K562 (cell line): ENCODE results near the gene ITGB2. TPM values are rescaled to one million over a fixed set of nuclear protein-coding genes. Genes with fewer than 3 reads are reported as not detected.
A peak's percentile ranks its signal among the peaks of the same experiment; 100 is the strongest.

Experiments
- ATAC-seq: fragments of 200-7000 bp; cut with Tn5 transposase; 3 replicates; pipeline ENCODE4 v1.9.1; 2020; ENCODE audit warnings: moderate library complexity
- BruUV-seq: library from RNA; stranded (reverse); fragments of 400-500 nt; replicated peaks from 2 replicates; lab custom pipeline; 2021; lab: Mats Ljungman, UMichigan
- CTCF ChIA-PET: fragments of 300-600 bp; formaldehyde crosslinking; extraction: SDS; loops from one replicate; lab custom pipeline; 2021; ENCODE audit warnings: low intra/inter-chr PET ratio; lab: Yijun Ruan, JAX
- POLR2A ChIA-PET: fragments of 300-600, 350-650 bp; sonication (Branson Sonifier 250); formaldehyde crosslinking; extraction: SDS; loops from one replicate; lab custom pipeline; 2021; ENCODE audit warnings: antibody characterized with exemption, inconsistent platforms; lab: Yijun Ruan, JAX
- DNase-seq, 4 experiments: peaks; one replicate each; pipeline versions ENCODE4 v3.0.0 to v3.0.0-alpha.2; 2011 to 2018; ENCODE audit warnings: low spot score in 3 of 4, mixed read lengths in 3 of 4; ENCODE audit errors: extremely low read depth in 1 of 4
- FAIRE-seq: peaks from 2 replicates; lab custom pipeline; 2011; peaks lifted over from hg19 to GRCh38; lab: Jason Lieb, UNC
- H2AFZ ChIP-seq: 2 replicates; pipeline ENCODE4 v1.6.0; 2011; ENCODE audit warnings: low read depth, low read length, control low read depth, inconsistent platforms
- H3K27ac ChIP-seq: fragments of 200-600 bp; 3 replicates; pipeline ENCODE4 v1.8.0; 2011; ENCODE audit warnings: low read depth, mild to moderate bottlenecking, control low read depth, inconsistent platforms, low read length, moderate library complexity, mixed read lengths; ENCODE audit errors: extremely low read depth
- H3K27me3 ChIP-seq, 2 experiments: fragments of 300-600 bp in 1 of 2; 2 replicates in 1 of 2; 3 replicates in 1 of 2; pipeline versions ENCODE4 v1.6.0 to v1.8.0; 2011; ENCODE audit warnings: inconsistent platforms in 2 of 2, low read length in 2 of 2, mild to moderate bottlenecking in 1 of 2, mixed read lengths in 1 of 2, moderate library complexity in 1 of 2; ENCODE audit not compliant: control insufficient read depth in 2 of 2, insufficient read depth in 2 of 2
- H3K36me3 ChIP-seq: fragments of 300-600 bp; 3 replicates; pipeline ENCODE4 v1.8.0; 2011; ENCODE audit warnings: mild to moderate bottlenecking, low read length, inconsistent platforms; ENCODE audit not compliant: control insufficient read depth, insufficient read depth
- H3K4me1 ChIP-seq, 2 experiments: fragments of 200-600 bp in 1 of 2; replicated peaks in 1 of 2; 2 replicates in 1 of 2; 3 replicates in 1 of 2; pipeline versions ENCODE4 v1.5.1 to v1.8.0; 2011; ENCODE audit warnings: inconsistent platforms in 2 of 2, low read length in 2 of 2, mild to moderate bottlenecking in 1 of 2, mixed read lengths in 1 of 2, moderate library complexity in 1 of 2; ENCODE audit not compliant: control insufficient read depth in 2 of 2, insufficient read depth in 2 of 2
- H3K4me2 ChIP-seq: 2 replicates; pipeline ENCODE4 v1.6.1; 2011; ENCODE audit warnings: low read length, control low read depth, inconsistent platforms, mixed read lengths; ENCODE audit not compliant: insufficient read depth
- H3K4me3 ChIP-seq: fragments of 200-600 bp; sonication (generic), shearing (Covaris generic); 2 replicates; pipeline ENCODE4 v1.5.1; 2016; ENCODE audit warnings: control low read depth, inconsistent platforms
- H3K79me2 ChIP-seq: fragments of 200-600 bp; 3 replicates; pipeline ENCODE4 v1.8.0; 2011; ENCODE audit warnings: low read length, inconsistent platforms; ENCODE audit not compliant: control insufficient read depth, insufficient read depth
- H3K9ac ChIP-seq, 2 experiments: 2 replicates each; pipeline versions ENCODE4 v1.6.0 to v1.6.1; 2011; ENCODE audit warnings: low read depth in 2 of 2, low read length in 2 of 2, control low read depth in 1 of 2, inconsistent platforms in 1 of 2, mild to moderate bottlenecking in 1 of 2, mixed read lengths in 1 of 2; ENCODE audit not compliant: insufficient read depth in 1 of 2
- H3K9me1 ChIP-seq: one replicate; pipeline ENCODE4 v1.6.0; 2011; ENCODE audit warnings: inconsistent platforms, mild to moderate bottlenecking, low read length, moderate library complexity; ENCODE audit not compliant: control insufficient read depth, insufficient read depth
- H3K9me3 ChIP-seq: replicated peaks from 2 replicates; pipeline ENCODE4 v1.5.1; 2011; ENCODE audit warnings: low read depth, low read length, inconsistent platforms; ENCODE audit not compliant: control insufficient read depth, insufficient read depth
- H4K20me1 ChIP-seq: replicated peaks from 2 replicates; pipeline ENCODE4 v1.6.1; 2011; ENCODE audit warnings: low read length, inconsistent platforms, mixed read lengths; ENCODE audit not compliant: control insufficient read depth, insufficient read depth
- BACH1 ChIP-seq: fragments of 200-800 bp; sonication (Bioruptor generic); IDR thresholded peaks from 2 replicates; pipeline ENCODE4 v1.6.1; 2016; ENCODE audit warnings: missing genetic modification characterization, missing compliant biosample characterization
- CBFA2T3 ChIP-seq: fragments of 450-650 bp; IDR thresholded peaks from 2 replicates; pipeline ENCODE4 v1.6.1; 2017
- EGR1 ChIP-seq: fragments of 450-650 bp; conservative IDR thresholded peaks from 2 replicates; pipeline ENCODE4 v1.6.1; 2017; ENCODE audit warnings: mild to moderate bottlenecking
- EZH2 ChIP-seq: IDR thresholded peaks from 2 replicates; pipeline ENCODE4 v1.6.1; 2012; ENCODE audit warnings: low read depth, mild to moderate bottlenecking, inconsistent platforms, low read length, borderline replicate concordance
- HDAC2 ChIP-seq: fragments of 450-650 bp; IDR thresholded peaks from 2 replicates; pipeline ENCODE4 v1.6.1; 2016; ENCODE audit warnings: mild to moderate bottlenecking
- HEY1 ChIP-seq: fragments of 250-450 bp; sonication (Bioruptor Pico); IDR thresholded peaks from 2 replicates; pipeline ENCODE4 v1.5.0; 2020; ENCODE audit warnings: mild to moderate bottlenecking, moderate library complexity, borderline replicate concordance
- KDM5B ChIP-seq: fragments of 200-600 bp; sonication (generic); IDR thresholded peaks from 2 replicates; pipeline ENCODE4 v1.6.1; 2012; ENCODE audit warnings: low read depth, mild to moderate bottlenecking, moderate library complexity, low read length, control low read depth, inconsistent platforms; ENCODE audit not compliant: insufficient replicate concordance
- MAFG ChIP-seq: fragments of 450-650 bp; conservative IDR thresholded peaks from 2 replicates; pipeline ENCODE4 v1.6.1; 2016; ENCODE audit warnings: missing genetic modification characterization, missing compliant biosample characterization
- MBD1 ChIP-seq: fragments of 250-450 bp; sonication (Bioruptor Pico); IDR thresholded peaks from 2 replicates; pipeline ENCODE4 v1.8.0; 2022; ENCODE audit warnings: inconsistent platforms
- NFIC ChIP-seq: fragments of 450-650 bp; IDR thresholded peaks from 2 replicates; pipeline ENCODE4 v1.6.1; 2017; ENCODE audit warnings: mild to moderate bottlenecking, inconsistent platforms
- RBM25 ChIP-seq: fragments of 200-400 bp; formaldehyde crosslinking; IDR thresholded peaks from 2 replicates; pipeline ENCODE4 v1.6.1; 2018; ENCODE audit warnings: low read length, low read depth, moderate library complexity; ENCODE audit not compliant: severe bottlenecking
- RNF219 ChIP-seq: fragments of 250-450 bp; sonication (Bioruptor Pico); IDR thresholded peaks from 2 replicates; pipeline ENCODE4 v1.5.0; 2022; ENCODE audit warnings: mild to moderate bottlenecking
- SMARCB1 ChIP-seq: IDR thresholded peaks from 2 replicates; pipeline ENCODE4 v1.6.1; 2011; ENCODE audit warnings: improper control_type of control experiment, low read depth; ENCODE audit not compliant: insufficient read length
- TEAD1 ChIP-seq, 2 experiments: fragments of 450-650 bp in 1 of 2; sonication (generic) in 1 of 2; formaldehyde crosslinking; IDR thresholded peaks; 2 replicates each; pipeline versions ENCODE4 v1.4.0 to v1.8.0; 2020 to 2022; ENCODE audit warnings: mild to moderate bottlenecking in 2 of 2, missing genetic modification reagents in 1 of 2
- ZNF431 ChIP-seq: sonication (generic); formaldehyde crosslinking; IDR thresholded peaks from 2 replicates; pipeline ENCODE4 v1.8.0; 2022; ENCODE audit warnings: mild to moderate bottlenecking, missing genetic modification reagents
- WGBS: fragments of 100-300 bp; shearing (Covaris generic); methylation state at CpG from one replicate; pipeline ENCODE4 v1.1.6; 2016; ENCODE audit warnings: low coverage, mixed read lengths; ENCODE audit not compliant: insufficient coverage; ENCODE audit errors: missing lambda C conversion rate; 5-methylcytosine and 5-hydroxymethylcytosine counted together
- in situ Hi-C: fragments of 300-500 bp; cut with MboI; formaldehyde crosslinking; loops from 4 replicates; pipeline ENCODE4 v1.15.0; 2018; ENCODE audit warnings: inconsistent platforms, mixed read lengths
- intact Hi-C: fragments of 100-400 bp; cut with micrococcal nuclease; formaldehyde crosslinking; loops from 2 replicates; pipeline ENCODE4 v1.14.2; 2022
- polyA plus RNA-seq, 8 experiments: library from polyadenylated mRNA; depleted of rRNA in 4 of 8; stranded (reverse) in 5 of 8; unstranded in 3 of 8; fragments of >200 nt; fragmentation: Nextera tagmentation in 2 of 8; fragmentation: Illumina TruSeq in 1 of 8; extraction: Ambion mirVana in 2 of 8; extraction: Trizol in 1 of 8; gene quantifications; 2 replicates each; pipeline versions ENCODE4 v1.2.1 to v1.2.3, GENCODE V29; 2011 to 2014; ENCODE audit warnings: inconsistent platforms in 1 of 8, missing spikeins in 1 of 8
- total RNA-seq, 7 experiments: library from RNA; depleted of rRNA in 6 of 7; stranded (reverse); fragments of >200 nt in 6 of 7; fragmentation: Illumina TruSeq in 2 of 7; extraction: Trizol in 2 of 7; gene quantifications; 2 replicates each; pipeline versions ENCODE4 v1.2.1 to v1.2.3, GENCODE V29; 2011 to 2021; ENCODE audit warnings: low replicate concordance in 1 of 7

The ITGB2 gene
- total and polyA plus RNA-seq, 9 of the 15 experiments (the other 6 are each of a cell fraction or from before 2014, with no cell fraction given) = 0.07 to 1.3 (median 0.51) TPM; not detected in 2

- in situ Hi-C loops (no loop called here), intact Hi-C loops (no loop called here)
- no peaks in the 10 kb centered on the region for H3K27me3 ChIP-seq
- TF ChIP-seq EZH2 (no peak), BACH1 (tag) (no peak), HEY1 (CRISPR knock-in tag) (no peak), MBD1 (CRISPR knock-in tag) (no peak), SMARCB1 (no peak), KDM5B (no peak), RBM25 (no peak), EGR1 (no peak), MAFG (tag) (no peak), TEAD1 (CRISPR knock-in tag; IDR thresholded peaks at IDR 0.05) (no peak), CBFA2T3 (no peak), HDAC2 (no peak), NFIC (no peak), RNF219 (no peak), ZNF431 (no peak)
- POLR2A ChIA-PET = interaction anchor here (0.6 to 4.2 kb wide), 6 partner anchors 9 to 867 kb away, joined by 3 to 14 read pairs (median 4); no protein-coding TSS in a partner anchor
- peaks cover 45% of the 10 kb centered on the region for H4K20me1 ChIP-seq
- H3K9me1 ChIP-seq = peaks cover 8% of the 10 kb centered on the region
- peak overlapping the region in 1 of 2 experiments; percentile 53; a peak in 1 of 4 replicates for H3K9ac ChIP-seq
- no peak overlapping the region for H3K4me2 ChIP-seq
- DNase-seq (no peak), FAIRE-seq (no peak), ATAC-seq (no peak)
- H3K4me3 ChIP-seq = no peak overlapping the region
- no peak overlapping the region for H2AFZ ChIP-seq
- H3K79me2 ChIP-seq = peaks cover 95% of the 10 kb centered on the region
- WGBS = 90% methylated on average over 24 of the region's 24 CpGs
- H3K9me3 ChIP-seq = no peaks in the 10 kb centered on the region
- H3K4me1 ChIP-seq = peaks cover 13 to 48% of the 10 kb centered on the region in 2 experiments; a peak in 4 of 5 replicates
- CTCF ChIA-PET = interaction anchor here (0.5 kb wide), 1 partner anchor 182 kb away, joined by 3 read pairs; no protein-coding TSS in a partner anchor
- peaks cover 75% of the 10 kb centered on the region; the same call in 2 of the 3 replicates for H3K36me3 ChIP-seq
- no TSS peak for BruUV-seq
- no peak overlapping the region for H3K27ac ChIP-seq
Observed at GRCh38 chr21:44943686-44944550, 23.2 kb upstream of the ITGB2 start.
